Motor neuron (in vitro differentiated cells): ENCODE data around the gene DLG2. TPM values are rescaled to one million over a fixed set of nuclear protein-coding genes. Genes with fewer than 3 reads are reported as not detected.

Source experiments
- ATAC-seq, 8 experiments: fragments of 200-7000 bp; cut with Tn5 transposase; replicated peaks in 6 of 8; 2 replicates each; pipeline ENCODE4 v1.8.0; 2021; ENCODE audit warnings: mild to moderate bottlenecking in 8 of 8, moderate library complexity in 8 of 8
- H3K27ac ChIP-seq, 2 donors: fragments of 250-450 bp; sonication (Bioruptor Pico); 2 replicates each; pipeline ENCODE4 v1.9.0; 2021; ENCODE audit warnings: antibody characterized with exemption in 2 of 2, mild to moderate bottlenecking in 2 of 2, moderate library complexity in 1 of 2
- H3K4me1 ChIP-seq, 2 donors: fragments of 250-450 bp; sonication (Bioruptor Pico); replicated peaks in 1 of 2; 2 replicates each; pipeline ENCODE4 v1.6.1; 2021; ENCODE audit warnings: antibody characterized with exemption in 2 of 2, mild to moderate bottlenecking in 2 of 2, moderate library complexity in 1 of 2
- H3K4me3 ChIP-seq, 5 donors: fragments of 250-450 bp; sonication (Bioruptor Pico); 2 replicates each; pipeline ENCODE4 v1.9.0; 2021; ENCODE audit warnings: antibody characterized with exemption in 5 of 5, mild to moderate bottlenecking in 5 of 5, moderate library complexity in 4 of 5
- WGBS, 10 experiments: fragments of 450-650 bp; shearing (Covaris generic); methylation state at CpG; one replicate each; pipeline ENCODE4 v1.0.0; 2022; 5-methylcytosine and 5-hydroxymethylcytosine counted together
- in situ Hi-C, 9 experiments: fragments of 400-800 bp; cut with MboI; loops; one replicate each; pipeline ENCODE4 v1.15.0; 2021; ENCODE audit warnings: low sequenced_read_pairs in 9 of 9, low pct_unique_long_range_greater_than_20kb in 2 of 9; ENCODE audit not compliant: unreplicated experiment in 9 of 9
- total RNA-seq, 8 experiments: library from RNA; unstranded; fragments of 300-600 nt; gene quantifications; 2 replicates each; pipeline versions ENCODE4 v1.2.3 to v1.2.4, GENCODE V29; 2022

DLG2 gene
- total RNA-seq, 8 experiments from 2014 or later = 1.3 to 17.5 (median 6.5) TPM

DNA sequence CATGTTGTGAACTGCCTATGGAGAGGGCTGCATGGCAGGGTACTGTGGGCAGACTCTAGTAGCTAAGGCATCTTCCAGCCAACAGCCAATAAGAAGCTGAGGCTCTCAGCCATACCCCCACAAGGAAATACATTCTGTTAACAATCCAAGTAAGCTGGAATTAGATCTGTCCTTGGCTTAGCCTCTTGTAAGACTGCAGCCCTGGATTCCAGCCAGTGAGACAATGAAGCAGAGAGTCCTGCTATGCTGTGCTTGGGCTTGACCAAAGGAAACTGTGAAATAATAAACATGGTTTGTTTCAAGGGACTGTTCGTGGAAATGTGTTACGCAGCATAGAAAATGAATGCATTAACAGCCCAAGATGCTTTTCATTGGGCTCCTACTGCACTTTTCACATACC, 1243.6 kb downstream of the DLG2 start:
- in situ Hi-C loops = loop anchor here in 3 of 9 experiments (25.0 kb wide), 1 partner anchor 546 kb away; no protein-coding TSS in a partner anchor
- H3K27ac ChIP-seq = no peak overlapping the region
- H3K4me3 ChIP-seq = no peak overlapping the region
- no peaks in the 10 kb centered on the region for H3K4me1 ChIP-seq
- no peak for ATAC-seq
- 70 to 100% (median 100%) methylated on average over 1 to 2 of the region's 2 CpGs; no CpG with 5 or more reads in 1 of the 10 experiments for WGBS, 10 experiments

- no peaks in the 10 kb centered on the region for H3K4me1 ChIP-seq
- ATAC-seq = no peak
- H3K27ac ChIP-seq = no peak overlapping the region
- H3K4me3 ChIP-seq = no peak overlapping the region
- in situ Hi-C loops = loop anchor here in 3 of 9 experiments (25.0 kb wide), 1 partner anchor 544 kb away; no protein-coding TSS in a partner anchor
- 0 to 100% (median 67%) methylated on average over 1 of the region's 1 CpG; no CpG with 5 or more reads in 2 of the 10 experiments for WGBS, 10 experiments
Observed at GRCh38 chr11:84381666-84382065, 1245.5 kb downstream of the DLG2 start.

DNA sequence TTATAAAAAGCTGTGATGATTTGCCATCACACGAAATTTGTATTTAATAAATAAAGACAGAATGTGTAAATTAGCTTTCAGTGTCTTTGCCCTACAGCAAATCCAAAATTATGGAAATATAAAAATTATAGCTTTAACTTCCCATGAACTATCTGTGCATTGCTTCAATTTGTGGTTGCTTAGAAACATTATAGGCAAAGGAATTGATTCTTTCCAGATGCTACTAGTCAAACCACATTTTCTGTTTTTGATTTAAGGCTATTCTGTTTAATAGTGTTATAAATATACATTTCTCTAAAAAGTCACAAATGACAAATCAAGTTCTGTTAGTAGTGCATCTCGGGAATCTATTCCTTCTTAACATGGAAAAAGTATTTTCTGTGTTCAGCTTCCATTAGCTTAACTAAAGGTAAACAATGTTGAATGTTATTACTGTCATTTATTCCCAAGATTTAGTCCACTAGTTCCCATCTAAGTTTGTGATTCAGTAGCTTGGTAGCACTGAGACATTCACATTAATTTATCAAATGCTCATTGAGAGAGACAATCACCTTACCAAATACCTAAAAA, 1254.7 kb downstream of the DLG2 start:
- no peak for ATAC-seq
- Histone ChIP-seq H3K4me1 (no peaks in the 10 kb centered on the region), H3K27ac (no peak overlapping the region), H3K4me3 (no peak overlapping the region)
- in situ Hi-C loops = no loop called here
- 0 to 85% (median 60%) methylated on average over 1 to 2 of the region's 2 CpGs for WGBS, 10 experiments

GRCh38 chr11:84358034-84358433, 1269.1 kb downstream of the DLG2 start:
- no peak for ATAC-seq
- in situ Hi-C loops = no loop called here
- Histone ChIP-seq H3K4me1 (peaks cover 0 to 2% of the 10 kb centered on the region in 2 donors), H3K27ac (no peak overlapping the region), H3K4me3 (no peak overlapping the region)
- 7 to 100% (median 73%) methylated on average over 1 to 2 of the region's 2 CpGs for WGBS, 10 experiments

- no peak for ATAC-seq
- no peak overlapping the region for H3K27ac ChIP-seq
- no peak overlapping the region for H3K4me3 ChIP-seq
- H3K4me1 ChIP-seq = peaks cover 0 to 2% of the 10 kb centered on the region in 2 donors
- in situ Hi-C loops = no loop called here
Observed at GRCh38 chr11:84355911-84356310, 1271.2 kb downstream of the DLG2 start.

- WGBS, 10 experiments = 0 to 100% (median 27%) methylated on average over 1 of the region's 1 CpG; no CpG with 5 or more reads in 2 of the 10 experiments
- H3K4me3 ChIP-seq = no peak overlapping the region
- H3K4me1 ChIP-seq = no peaks in the 10 kb centered on the region
- H3K27ac ChIP-seq = no peak overlapping the region
- ATAC-seq = no peak
- in situ Hi-C loops = no loop called here
Observed at GRCh38 chr11:84345597-84345996, 1281.5 kb downstream of the DLG2 start.

DNA sequence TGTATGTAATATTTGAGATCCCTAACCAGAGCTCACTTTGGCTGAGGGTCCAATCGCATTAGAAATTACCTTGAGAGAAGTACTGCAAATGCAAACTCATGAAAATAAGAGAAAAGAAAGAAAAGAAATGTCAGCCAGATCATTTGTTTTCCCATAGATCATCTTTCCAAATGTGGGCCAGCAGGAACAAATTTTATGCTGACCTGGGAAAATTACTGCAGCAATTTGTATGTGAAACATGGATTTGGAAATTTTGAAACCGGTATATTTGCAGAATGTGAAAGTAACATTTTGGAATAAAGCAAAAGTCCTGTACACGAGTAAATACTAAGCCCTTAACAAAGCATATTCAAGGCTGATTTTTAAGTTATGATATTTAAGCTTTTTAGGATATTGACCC, 1282.1 kb downstream of the DLG2 start:
- no peak overlapping the region for H3K27ac ChIP-seq
- H3K4me1 ChIP-seq = no peaks in the 10 kb centered on the region
- in situ Hi-C loops = no loop called here
- no peak overlapping the region for H3K4me3 ChIP-seq
- no peak for ATAC-seq
- WGBS, 10 experiments = 10 to 100% (median 73%) methylated on average over 1 to 3 of the region's 3 CpGs

GRCh38 chr11:84339796-84340195, 1287.3 kb downstream of the DLG2 start:
- in situ Hi-C loops = no loop called here
- Histone ChIP-seq H3K4me3 (no peak overlapping the region), H3K4me1 (no peaks in the 10 kb centered on the region), H3K27ac (no peak overlapping the region)
- 24 to 93% (median 79%) methylated on average over 1 to 3 of the region's 3 CpGs for WGBS, 10 experiments
- no peak for ATAC-seq

DNA sequence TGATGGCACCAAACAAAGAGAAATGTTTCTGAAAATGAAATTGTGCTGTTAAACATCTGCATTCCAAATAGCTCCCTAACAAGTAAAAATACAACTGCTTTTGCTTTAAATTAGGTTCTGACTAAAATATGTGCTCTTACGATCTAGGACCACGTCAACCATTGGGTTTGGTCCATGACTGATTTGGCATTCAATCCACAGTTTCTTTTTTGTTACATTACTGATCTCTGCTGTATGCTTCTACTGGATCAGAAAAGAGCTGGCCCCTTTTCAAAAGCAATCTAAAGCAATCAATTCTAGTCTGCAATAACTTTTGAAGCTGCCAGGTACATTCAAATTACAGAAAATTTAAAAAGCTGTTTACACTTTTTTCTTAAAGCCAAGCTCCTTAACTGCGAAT, 1293.9 kb downstream of the DLG2 start:
- Histone ChIP-seq H3K27ac (no peak overlapping the region), H3K4me3 (no peak overlapping the region), H3K4me1 (no peaks in the 10 kb centered on the region)
- 6 to 100% (median 89%) methylated on average over 1 to 3 of the region's 3 CpGs; no CpG with 5 or more reads in 1 of the 10 experiments for WGBS, 10 experiments
- in situ Hi-C loops = no loop called here
- ATAC-seq = no peak

DNA sequence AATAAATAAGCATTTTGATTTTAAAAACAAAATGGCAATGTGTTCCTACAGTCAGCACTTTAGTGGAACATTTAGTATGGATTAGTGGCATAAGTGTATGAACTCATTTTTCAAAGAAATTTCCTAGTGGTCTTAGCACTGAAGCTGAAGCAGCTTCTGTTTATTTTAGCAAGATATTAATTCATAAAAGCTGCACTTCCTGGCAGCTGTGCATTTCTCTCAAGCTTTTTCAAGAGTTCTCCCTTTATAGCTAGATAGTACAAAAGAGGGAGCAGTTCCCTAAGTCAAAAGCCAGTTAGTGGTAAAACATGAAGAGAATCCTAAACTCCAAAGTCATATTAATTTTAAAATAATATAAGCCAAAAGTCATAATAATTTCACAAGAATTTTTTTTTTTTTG, 1304.9 kb downstream of the DLG2 start:
- Histone ChIP-seq H3K4me1 (no peaks in the 10 kb centered on the region), H3K4me3 (no peak overlapping the region), H3K27ac (no peak overlapping the region)
- no peak for ATAC-seq
- in situ Hi-C loops = no loop called here

GRCh38 chr11:84319863-84320262, 1307.3 kb downstream of the DLG2 start:
- WGBS, 10 experiments = 33 to 100% (median 79%) methylated on average over 1 to 2 of the region's 2 CpGs; no CpG with 5 or more reads in 1 of the 10 experiments

DNA sequence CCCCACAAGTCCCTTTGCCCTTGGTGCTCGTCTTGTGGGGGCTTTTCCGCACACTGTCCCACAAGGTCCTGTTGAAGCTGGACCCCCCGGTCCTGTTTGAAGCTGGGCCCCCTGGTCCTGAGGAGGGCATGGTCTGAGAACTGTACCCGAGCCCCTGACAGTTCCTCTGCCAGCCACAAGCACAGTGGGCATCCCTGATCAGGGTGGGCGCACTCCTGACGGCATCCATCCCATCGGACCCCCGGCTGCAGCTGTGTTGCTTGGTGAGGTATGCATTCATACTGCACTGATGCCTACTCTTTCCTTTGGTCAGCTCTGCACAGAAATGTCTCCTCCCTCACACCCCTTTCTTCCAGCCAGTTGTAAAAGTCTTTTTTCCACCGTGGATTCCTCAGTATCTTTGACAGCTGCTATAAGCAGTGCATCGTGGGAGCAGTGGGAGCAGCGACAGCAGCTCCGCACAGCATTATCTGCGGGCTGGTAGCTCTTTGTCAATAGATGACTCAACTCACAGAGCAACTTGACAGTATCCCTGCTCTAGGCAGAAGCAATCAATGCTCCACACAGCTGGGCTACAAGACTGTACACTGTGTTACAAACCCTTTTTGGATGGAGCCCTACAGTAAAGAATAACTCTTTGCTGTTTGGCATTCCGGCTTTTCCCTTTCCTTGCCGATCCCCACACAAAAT, 1310.1 kb downstream of the DLG2 start:
- in situ Hi-C loops = no loop called here
- Histone ChIP-seq H3K27ac (peak overlapping the region; percentile 59 to 82), H3K4me1 (peaks cover 11 to 19% of the 10 kb centered on the region in 2 donors), H3K4me3 (peak overlapping the region; percentile 34 to 47 (median 40))
- 0 to 100% (median 56%) methylated on average over 1 to 9 of the region's 15 CpGs; no CpG with 5 or more reads in 1 of the 10 experiments for WGBS, 10 experiments
- peak in 7 of 8 experiments; percentile 60 to 99 (median 99) for ATAC-seq

More at GRCh38 chr11:84319863-84320262, 1307.3 kb downstream of the DLG2 start:
- Histone ChIP-seq H3K4me3 (no peak overlapping the region), H3K27ac (no peak overlapping the region), H3K4me1 (peaks cover 10 to 13% of the 10 kb centered on the region in 2 donors)
- no peak for ATAC-seq
- in situ Hi-C loops = no loop called here

DNA sequence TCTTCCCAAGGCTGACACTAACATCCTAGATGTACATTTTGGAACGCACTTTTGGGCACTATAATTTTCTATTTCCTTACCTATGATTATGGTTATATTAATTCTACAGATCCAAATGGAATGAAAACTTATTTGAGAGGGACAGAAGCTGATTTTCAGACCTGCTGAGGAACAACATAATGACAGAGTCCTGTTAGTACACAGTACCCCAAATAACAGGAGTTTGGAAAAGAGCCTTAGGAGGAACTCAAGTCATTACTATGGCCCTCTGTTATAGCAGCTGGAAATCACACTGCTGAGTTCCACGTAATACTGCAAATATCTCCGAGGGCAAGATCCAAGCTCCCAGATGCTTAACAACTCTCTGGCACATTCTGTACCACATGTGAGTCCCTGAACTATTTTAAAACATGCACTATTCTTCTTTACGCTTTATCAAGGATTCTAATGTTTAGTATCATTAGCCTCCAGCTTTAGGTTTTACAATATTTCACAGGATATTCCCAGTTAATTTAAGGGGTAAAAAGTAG, 1313.2 kb downstream of the DLG2 start:
- peak in 1 of 8 experiments; percentile 69 for ATAC-seq
- Histone ChIP-seq H3K4me1 (peaks cover 11 to 22% of the 10 kb centered on the region in 2 donors), H3K4me3 (no peak overlapping the region), H3K27ac (no peak overlapping the region)
- in situ Hi-C loops = no loop called here
- WGBS, 10 experiments = 12 to 100% (median 86%) methylated on average over 1 to 4 of the region's 4 CpGs
